Trophoblast cell (in vitro differentiated cells and primary cell): Measurements from ENCODE around the gene SCAF4.

Experiments used
- DNase-seq, 2 donors: peaks; one replicate each; pipeline ENCODE4 v3.0.0-alpha.2; 2016
- H2AFZ ChIP-seq: 2 replicates; pipeline ENCODE4 v1.6.1; 2013; ENCODE audit warnings: low read length, moderate library complexity, mild to moderate bottlenecking; ENCODE audit not compliant: insufficient read depth, poor library complexity
- H2AK5ac ChIP-seq: 2 replicates; pipeline ENCODE4 v1.6.1; 2013; ENCODE audit warnings: mild to moderate bottlenecking, low read length
- H2BK120ac ChIP-seq: 2 replicates; pipeline ENCODE4 v1.6.1; 2013; ENCODE audit warnings: low read length, mild to moderate bottlenecking, moderate library complexity; ENCODE audit not compliant: insufficient read depth, poor library complexity
- H2BK12ac ChIP-seq: 2 replicates; pipeline ENCODE4 v1.6.1; 2013; ENCODE audit warnings: mild to moderate bottlenecking, low read length, moderate library complexity
- H2BK5ac ChIP-seq: 2 replicates; pipeline ENCODE4 v1.6.1; 2013; ENCODE audit warnings: low read length, low read depth, moderate library complexity, mild to moderate bottlenecking; ENCODE audit not compliant: poor library complexity
- H3K14ac ChIP-seq: 2 replicates; pipeline ENCODE4 v1.6.1; 2013; ENCODE audit warnings: mild to moderate bottlenecking, low read length
- H3K18ac ChIP-seq: 2 replicates; pipeline ENCODE4 v1.6.1; 2013; ENCODE audit warnings: mild to moderate bottlenecking, low read length
- H3K23ac ChIP-seq: 2 replicates; pipeline ENCODE4 v1.6.1; 2013; ENCODE audit warnings: low read length
- H3K27ac ChIP-seq: 2 replicates; pipeline ENCODE4 v1.5.1; 2013; ENCODE audit warnings: low read depth, mild to moderate bottlenecking, inconsistent platforms, low read length, moderate library complexity
- H3K27me3 ChIP-seq: 2 replicates; pipeline ENCODE4 v1.6.1; 2013; ENCODE audit warnings: inconsistent platforms, mild to moderate bottlenecking, low read length, moderate library complexity; ENCODE audit not compliant: insufficient read depth
- H3K36me3 ChIP-seq, 2 experiments: 1 replicate in 1 of 2; 2 replicates in 1 of 2; pipeline ENCODE4 v1.6.1; 2013; ENCODE audit warnings: low read length in 2 of 2, mild to moderate bottlenecking in 2 of 2, moderate library complexity in 1 of 2; ENCODE audit not compliant: insufficient read depth in 2 of 2, control insufficient read depth in 1 of 2
- H3K4ac ChIP-seq: 2 replicates; pipeline ENCODE4 v1.6.1; 2013; ENCODE audit warnings: low read depth, mild to moderate bottlenecking, low read length, moderate library complexity
- H3K4me1 ChIP-seq, 2 experiments: 1 replicate in 1 of 2; 2 replicates in 1 of 2; pipeline ENCODE4 v1.6.1; 2013; ENCODE audit warnings: low read length in 2 of 2, mild to moderate bottlenecking in 2 of 2, moderate library complexity in 1 of 2; ENCODE audit not compliant: insufficient read depth in 2 of 2, control insufficient read depth in 1 of 2
- H3K4me2 ChIP-seq: 2 replicates; pipeline ENCODE4 v1.6.1; 2013; ENCODE audit warnings: inconsistent platforms, mild to moderate bottlenecking, low read length, moderate library complexity
- H3K4me3 ChIP-seq: 2 replicates; pipeline ENCODE4 v1.5.1; 2013; ENCODE audit warnings: mild to moderate bottlenecking, low read depth, low read length, inconsistent platforms
- H3K79me1 ChIP-seq: one replicate; pipeline ENCODE4 v1.6.1; 2013; ENCODE audit warnings: low read length
- H3K79me2 ChIP-seq: 2 replicates; pipeline ENCODE4 v1.6.1; 2013; ENCODE audit warnings: low read length, mild to moderate bottlenecking; ENCODE audit not compliant: control insufficient read depth, insufficient read depth, poor library complexity
- H3K9ac ChIP-seq: 2 replicates; pipeline ENCODE4 v1.6.1; 2013; ENCODE audit warnings: mild to moderate bottlenecking, low read length
- H3K9me3 ChIP-seq: 2 replicates; pipeline ENCODE4 v1.6.1; 2013; ENCODE audit warnings: low read depth, mild to moderate bottlenecking, control low read depth, inconsistent platforms, low read length; ENCODE audit not compliant: insufficient read depth
- H4K12ac ChIP-seq: 2 replicates; pipeline ENCODE4 v1.6.1; 2013; ENCODE audit warnings: low read depth, mild to moderate bottlenecking, low read length, moderate library complexity
- H4K8ac ChIP-seq: 2 replicates; pipeline ENCODE4 v1.6.1; 2013; ENCODE audit warnings: low read depth, mild to moderate bottlenecking, low read length, moderate library complexity
- H4K91ac ChIP-seq: one replicate; pipeline ENCODE4 v1.6.1; 2013; ENCODE audit warnings: low read depth, mild to moderate bottlenecking, low read length, moderate library complexity
- WGBS: extraction: QIAGEN DNeasy Blood & Tissue Kit; methylation state at CpG from one replicate; pipeline ENCODE4 v1.1.7; 2013; ENCODE audit warnings: missing lambda C conversion rate; ENCODE audit not compliant: insufficient read length, insufficient coverage; ENCODE audit errors: extremely low coverage; 5-methylcytosine and 5-hydroxymethylcytosine counted together

The SCAF4 gene

GRCh38 chr21:31732597-31733550 is 956 bp upstream of the SCAF4 start:
- Histone ChIP-seq H3K36me3 (no peaks in the 10 kb centered on the region), H3K4ac (peak overlapping the region; percentile 19), H2BK5ac (peak overlapping the region; percentile 93), H3K4me3 (peak overlapping the region; percentile 86), H3K27me3 (no peaks in the 10 kb centered on the region), H4K8ac (peak overlapping the region; percentile 99), H3K79me2 (peaks cover 17% of the 10 kb centered on the region), H2AK5ac (no peak overlapping the region), H4K91ac (peak overlapping the region; percentile 93), H3K18ac (peak overlapping the region; percentile 96), H3K4me1 (peaks cover 0 to 8% of the 10 kb centered on the region in 2 experiments), H3K79me1 (peaks cover 10% of the 10 kb centered on the region), H2BK120ac (peak overlapping the region; percentile 96), H3K9me3 (no peaks in the 10 kb centered on the region), H4K12ac (peak overlapping the region; percentile 99), H3K4me2 (peak overlapping the region; percentile 80), H3K14ac (peak overlapping the region; percentile 96), H2BK12ac (no peak overlapping the region), H3K23ac (no peak overlapping the region), H2AFZ (peak overlapping the region; percentile 81), H3K9ac (peak overlapping the region; percentile 98), H3K27ac (peak overlapping the region; percentile 96)
- WGBS: 100% methylated on average over 2 of the region's 20 CpGs
- DNase-seq: no peak

GRCh38 chr21:31731056-31731856 is 662 bp downstream of the SCAF4 start:
- H2BK12ac ChIP-seq: no peak overlapping the region
- H3K27ac ChIP-seq: peak overlapping the region; percentile 86
- H3K4me2 ChIP-seq: peak overlapping the region; percentile 83
- no peaks in the 10 kb centered on the region for H3K27me3 ChIP-seq
- peak overlapping the region; percentile 56 for H2BK120ac ChIP-seq
- peak overlapping the region; percentile 71 for H4K8ac ChIP-seq
- peak overlapping the region; percentile 98 for H3K9ac ChIP-seq
- H4K12ac ChIP-seq: peak overlapping the region; percentile 93
- peak overlapping the region; percentile 42 for H2BK5ac ChIP-seq
- no peak overlapping the region for H3K23ac ChIP-seq
- peak overlapping the region; percentile 91 for H3K4ac ChIP-seq
- H3K4me1 ChIP-seq: peaks cover 0 to 8% of the 10 kb centered on the region in 2 experiments
- peak overlapping the region; percentile 98 for H3K4me3 ChIP-seq
- peak overlapping the region; percentile 60 for H3K14ac ChIP-seq
- peak overlapping the region; percentile 72 for H2AK5ac ChIP-seq
- H3K18ac ChIP-seq: peak overlapping the region; percentile 95
- H3K79me1 ChIP-seq: peaks cover 10% of the 10 kb centered on the region
- H4K91ac ChIP-seq: peak overlapping the region; percentile 67
- peak overlapping the region; percentile 48 for H2AFZ ChIP-seq
- no peaks in the 10 kb centered on the region for H3K9me3 ChIP-seq
- WGBS: no CpG with 5 or more reads among the region's 86 CpGs
- H3K36me3 ChIP-seq: peaks cover 0 to 2% of the 10 kb centered on the region in 2 experiments
- peak; percentile 24 to 51 for DNase-seq
- H3K79me2 ChIP-seq: peaks cover 25% of the 10 kb centered on the region

- H2AK5ac ChIP-seq: no peak overlapping the region
- peaks cover 0 to 3% of the 10 kb centered on the region in 2 experiments for H3K36me3 ChIP-seq
- peak overlapping the region; percentile 88 for H3K9ac ChIP-seq
- DNase-seq: no peak
- peaks cover 10% of the 10 kb centered on the region for H3K79me1 ChIP-seq
- no peaks in the 10 kb centered on the region for H3K9me3 ChIP-seq
- no peak overlapping the region for H2AFZ ChIP-seq
- H3K4me3 ChIP-seq: peak overlapping the region; percentile 98
- H3K14ac ChIP-seq: no peak overlapping the region
- no peak overlapping the region for H2BK120ac ChIP-seq
- H3K4ac ChIP-seq: peak overlapping the region; percentile 91
- no peak overlapping the region for H3K18ac ChIP-seq
- H3K79me2 ChIP-seq: peaks cover 27% of the 10 kb centered on the region
- H4K91ac ChIP-seq: no peak overlapping the region
- no peak overlapping the region for H3K23ac ChIP-seq
- no peak overlapping the region for H3K27ac ChIP-seq
- WGBS: no CpG with 5 or more reads among the region's 14 CpGs
- H3K4me1 ChIP-seq: peaks cover 0 to 8% of the 10 kb centered on the region in 2 experiments
- peak overlapping the region; percentile 83 for H3K4me2 ChIP-seq
- H2BK5ac ChIP-seq: no peak overlapping the region
- H3K27me3 ChIP-seq: no peaks in the 10 kb centered on the region
- H4K12ac ChIP-seq: no peak overlapping the region
- H4K8ac ChIP-seq: no peak overlapping the region
- H2BK12ac ChIP-seq: no peak overlapping the region
Observed at GRCh38 chr21:31730712-31731055, 1.2 kb downstream of the SCAF4 start.

- Histone ChIP-seq H3K4me3 (no peak overlapping the region), H3K27ac (no peak overlapping the region), H2AK5ac (no peak overlapping the region), H2AFZ (no peak overlapping the region), H3K36me3 (peaks cover 0 to 3% of the 10 kb centered on the region in 2 experiments), H2BK12ac (no peak overlapping the region), H3K4me2 (peak overlapping the region; percentile 83), H2BK120ac (no peak overlapping the region), H4K12ac (no peak overlapping the region), H4K8ac (no peak overlapping the region), H3K9me3 (no peaks in the 10 kb centered on the region), H3K79me2 (peaks cover 27% of the 10 kb centered on the region), H3K79me1 (peaks cover 10% of the 10 kb centered on the region), H3K4ac (no peak overlapping the region), H4K91ac (no peak overlapping the region), H3K4me1 (peaks cover 0 to 8% of the 10 kb centered on the region in 2 experiments), H3K23ac (no peak overlapping the region), H3K27me3 (no peaks in the 10 kb centered on the region), H3K14ac (no peak overlapping the region), H2BK5ac (no peak overlapping the region), H3K18ac (no peak overlapping the region), H3K9ac (no peak overlapping the region)
- no peak for DNase-seq
- 100% methylated on average over 1 of the region's 4 CpGs for WGBS
Observed at GRCh38 chr21:31729622-31730343, 2.1 kb downstream of the SCAF4 start.
